HEK293T (cell line): ENCODE data around the gene AMFR.

Experiments used
- CTCF ChIA-PET: fragments of 350-600 bp; formaldehyde crosslinking; extraction: SDS; loops from one replicate; lab custom pipeline; 2021; ENCODE audit warnings: antibody characterized with exemption, inconsistent platforms; lab: Yijun Ruan, JAX
- POLR2A ChIA-PET: fragments of 350-600 bp; formaldehyde crosslinking; extraction: SDS; loops from one replicate; lab custom pipeline; 2020; ENCODE audit warnings: antibody characterized with exemption, inconsistent platforms; lab: Yijun Ruan, JAX
- DNase-seq: peaks from one replicate; pipeline ENCODE4 v3.0.0; 2012; ENCODE audit warnings: mixed read lengths; ENCODE audit errors: extremely low spot score
- ARNT ChIP-seq: fragments of 450-650 bp; IDR thresholded peaks from 2 replicates; pipeline ENCODE4 v1.6.1; 2017; ENCODE audit warnings: mild to moderate bottlenecking
- BHLHE40 ChIP-seq: fragments of 450-650 bp; IDR thresholded peaks from 2 replicates; pipeline ENCODE4 v1.6.1; 2016; ENCODE audit warnings: mild to moderate bottlenecking, moderate library complexity, borderline replicate concordance
- CTBP1 ChIP-seq: fragments of 450-650 bp; IDR thresholded peaks from 2 replicates; pipeline ENCODE4 v1.6.1; 2016; ENCODE audit warnings: borderline replicate concordance
- ELF4 ChIP-seq: fragments of 450-650 bp; IDR thresholded peaks from 2 replicates; pipeline ENCODE4 v1.6.1; 2017; ENCODE audit warnings: antibody characterized with exemption
- FOXA1 ChIP-seq: fragments of 450-650 bp; IDR thresholded peaks from 2 replicates; pipeline ENCODE4 v1.6.1; 2016; ENCODE audit warnings: mild to moderate bottlenecking
- FOXK2 ChIP-seq: fragments of 450-650 bp; IDR thresholded peaks from 2 replicates; pipeline ENCODE4 v1.6.1; 2016; ENCODE audit warnings: mild to moderate bottlenecking
- FOXM1 ChIP-seq: fragments of 450-650 bp; IDR thresholded peaks from 2 replicates; pipeline ENCODE4 v1.6.1; 2017; ENCODE audit warnings: mild to moderate bottlenecking, borderline replicate concordance
- HDGF ChIP-seq: fragments of 450-650 bp; IDR thresholded peaks from 2 replicates; pipeline ENCODE4 v1.6.1; 2017; ENCODE audit warnings: antibody characterized with exemption, borderline replicate concordance
- L3MBTL2 ChIP-seq: fragments of 450-650 bp; conservative IDR thresholded peaks from 2 replicates; pipeline ENCODE4 v1.6.1; 2016; ENCODE audit warnings: mild to moderate bottlenecking
- LEF1 ChIP-seq: fragments of 450-650 bp; IDR thresholded peaks from 2 replicates; pipeline ENCODE4 v1.6.1; 2017; ENCODE audit warnings: mild to moderate bottlenecking, borderline replicate concordance
- NFRKB ChIP-seq: fragments of 450-650 bp; IDR thresholded peaks from 2 replicates; pipeline ENCODE4 v1.6.1; 2016; ENCODE audit warnings: mild to moderate bottlenecking, moderate library complexity
- PKNOX1 ChIP-seq: fragments of 450-650 bp; IDR thresholded peaks from 2 replicates; pipeline ENCODE4 v1.6.1; 2016
- SP1 ChIP-seq: fragments of 450-650 bp; IDR thresholded peaks from 2 replicates; pipeline ENCODE4 v1.6.1; 2017
- SUZ12 ChIP-seq: fragments of 450-650 bp; IDR thresholded peaks from 2 replicates; pipeline ENCODE4 v1.6.1; 2016; ENCODE audit warnings: mild to moderate bottlenecking
- TARDBP ChIP-seq: fragments of 450-650 bp; IDR thresholded peaks from 2 replicates; pipeline ENCODE4 v1.6.1; 2016
- ZNF384 ChIP-seq: fragments of 450-650 bp; IDR thresholded peaks from 2 replicates; pipeline ENCODE4 v1.6.1; 2016

Gene AMFR

DNA sequence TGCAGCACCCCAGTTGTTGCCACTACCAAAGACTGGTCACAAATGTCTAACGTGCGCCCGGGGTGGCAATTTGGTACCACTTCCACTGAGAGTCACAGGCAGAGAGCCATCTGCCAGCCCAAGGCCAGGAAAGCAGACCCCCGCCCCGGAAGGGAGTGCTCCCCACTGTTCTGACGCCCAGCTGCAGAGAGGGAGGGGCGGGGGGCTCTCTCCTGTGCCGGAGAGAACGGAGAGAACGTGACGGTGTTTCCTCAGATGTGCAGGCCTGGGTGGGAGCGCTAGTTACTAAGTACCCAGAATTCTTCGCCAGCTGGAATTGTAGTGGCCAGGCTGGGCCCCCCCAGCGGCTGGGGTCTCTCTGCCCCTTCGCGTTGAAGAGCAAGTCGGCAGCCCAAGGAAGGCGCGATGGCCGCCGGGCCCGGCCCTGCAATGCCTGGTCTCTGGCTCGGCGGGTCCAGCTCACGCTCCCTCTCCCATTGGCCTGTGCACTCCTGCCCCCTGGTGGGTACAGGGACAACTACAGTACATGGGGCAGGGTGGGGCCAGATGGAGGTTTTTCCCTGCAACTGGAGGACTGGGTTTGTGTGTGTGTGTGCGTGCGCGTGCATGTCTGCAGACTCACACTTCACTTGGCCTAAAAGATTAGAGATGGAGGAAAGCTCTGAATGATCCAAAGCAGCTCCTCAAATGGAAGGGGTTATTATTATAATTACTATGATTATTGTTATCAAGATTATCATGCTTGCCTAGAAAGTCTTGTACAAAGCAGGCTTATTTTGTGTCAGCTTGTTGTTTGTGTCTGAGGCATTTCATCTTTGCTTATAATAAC, 107.1 kb downstream of the AMFR start:
- POLR2A ChIA-PET: no interaction called here
- CTCF ChIA-PET: interaction anchor here (0.6 to 3.1 kb wide), 10 partner anchors 8 to 375 kb away, joined by 3 to 18 read pairs (median 4); no protein-coding TSS in a partner anchor
- TF ChIP-seq SP1 (no peak), ELF4 (no peak), ZNF384 (no peak), BHLHE40 (no peak), NFRKB (no peak), SUZ12 (no peak), FOXK2 (no peak), ARNT (no peak), FOXA1 (no peak), PKNOX1 (no peak), HDGF (no peak), CTBP1 (no peak), L3MBTL2 (no peak)
- peak; percentile 93 for DNase-seq

- no peak for DNase-seq
- ChIA-PET POLR2A (no interaction called here), CTCF (no interaction called here)
- TF ChIP-seq SP1 (no peak), FOXM1 (no peak), ARNT (no peak), LEF1 (no peak), FOXK2 (no peak), ELF4 (no peak), ZNF384 (no peak), BHLHE40 (no peak), L3MBTL2 (no peak), SUZ12 (no peak), FOXA1 (no peak)
These were observed 108.8 kb downstream of the AMFR start for GRCh38 chr16:56316545-56316944.

DNA sequence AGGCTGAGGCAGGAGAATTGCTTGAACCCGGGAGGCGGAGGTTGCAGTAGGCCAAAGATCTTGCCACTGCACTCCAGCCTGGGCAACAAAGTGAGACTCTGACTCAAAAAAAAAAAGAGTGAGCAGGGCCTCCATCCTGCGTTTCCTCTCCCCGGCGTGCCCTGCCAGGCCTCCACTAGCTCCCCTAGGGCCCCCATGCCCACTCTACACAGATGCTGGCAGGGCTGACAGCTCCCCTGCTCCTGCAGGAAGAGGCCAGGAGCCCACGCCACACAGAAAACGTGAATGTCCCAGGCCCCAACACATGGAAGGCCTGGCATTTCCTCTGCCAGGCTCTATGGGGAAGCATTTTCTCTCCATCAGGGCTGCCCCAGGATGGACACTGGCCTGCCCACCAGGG, 109.4 kb downstream of the AMFR start:
- CTCF ChIA-PET: no interaction called here
- POLR2A ChIA-PET: no interaction called here
- TF ChIP-seq TARDBP (no peak), NFRKB (no peak), FOXM1 (no peak), HDGF (no peak), SUZ12 (no peak), FOXK2 (no peak), ELF4 (no peak), ARNT (no peak), CTBP1 (no peak), FOXA1 (no peak), L3MBTL2 (no peak), BHLHE40 (no peak), LEF1 (no peak), PKNOX1 (no peak), ZNF384 (no peak), SP1 (no peak)
- DNase-seq: no peak

DNA sequence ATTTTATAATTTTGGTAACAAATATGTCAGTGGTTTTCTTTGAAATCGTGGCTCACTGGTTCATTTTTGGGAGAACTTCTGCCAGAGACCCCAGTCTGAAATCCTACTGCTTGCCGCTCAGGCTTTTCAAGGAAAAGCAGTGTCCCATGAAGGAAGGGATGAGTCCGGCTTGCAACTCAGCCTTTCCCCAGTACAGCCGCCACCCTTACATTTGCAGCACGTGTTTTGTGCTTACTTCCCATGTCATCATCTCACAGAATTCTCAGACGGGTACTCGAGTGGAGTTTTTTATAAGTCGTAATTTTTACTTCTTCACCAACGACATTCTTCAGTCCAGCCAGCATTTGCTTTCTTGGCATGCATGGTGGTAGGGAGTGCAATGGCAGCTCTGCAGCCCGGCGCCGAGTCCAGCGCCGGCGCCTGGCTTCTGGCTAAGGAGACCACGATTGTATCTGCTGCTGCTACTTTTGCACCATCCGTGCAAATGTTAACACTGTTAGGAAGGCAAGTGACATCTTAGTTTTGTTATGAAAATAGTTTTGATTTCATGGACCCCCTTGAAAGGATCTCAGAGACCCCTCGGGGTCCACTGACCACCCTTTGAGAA, 111.0 kb downstream of the AMFR start:
- POLR2A ChIA-PET: no interaction called here
- no peak for DNase-seq
- CTCF ChIA-PET: interaction anchor here (0.6 kb wide), 1 partner anchor 611 kb away, joined by 4 read pairs; no protein-coding TSS in a partner anchor
- no peak for TF ChIP-seq NFRKB

GRCh38 chr16:56312556-56312955, 112.8 kb downstream of the AMFR start:
- ChIA-PET CTCF (no interaction called here), POLR2A (no interaction called here)
- TF ChIP-seq NFRKB (no peak), SP1 (no peak), SUZ12 (no peak), LEF1 (no peak), PKNOX1 (no peak)

GRCh38 chr16:56312028-56312300, 113.4 kb downstream of the AMFR start:
- CTCF ChIA-PET: interaction anchor here (0.7 kb wide), 1 partner anchor 34 kb away, joined by 3 read pairs; no protein-coding TSS in a partner anchor
- no peak for DNase-seq
- POLR2A ChIA-PET: no interaction called here
- TF ChIP-seq SUZ12 (no peak), ARNT (no peak), BHLHE40 (no peak), PKNOX1 (no peak), FOXM1 (no peak), ZNF384 (no peak), TARDBP (no peak), SP1 (no peak), ELF4 (no peak), FOXA1 (no peak), FOXK2 (no peak), CTBP1 (no peak), HDGF (no peak), NFRKB (no peak), LEF1 (no peak), L3MBTL2 (no peak)

More at GRCh38 chr16:56312556-56312955, 112.8 kb downstream of the AMFR start:
- no peak for DNase-seq
